NB4 (cell line): ENCODE measurements around the gene CHST1.

Experiments
- DNase-seq: peaks from one replicate; pipeline ENCODE4 v3.0.0; 2010; ENCODE audit warnings: low read depth
- H3K4me3 ChIP-seq: one replicate; pipeline ENCODE4 v1.5.1; 2011; ENCODE audit warnings: mild to moderate bottlenecking, low read depth, low read length, moderate library complexity
- CTCF ChIP-seq: IDR thresholded peaks from one replicate; pipeline ENCODE4 v1.5.1; 2012; ENCODE audit warnings: low read depth, low read length
- MAX ChIP-seq: IDR thresholded peaks from 2 replicates; pipeline ENCODE4 v1.6.1; 2011; ENCODE audit warnings: low read depth, low read length
- MYC ChIP-seq: IDR thresholded peaks from 2 replicates; pipeline ENCODE4 v1.6.1; 2011; ENCODE audit warnings: low read depth, low read length
- POLR2A ChIP-seq: IDR thresholded peaks from 2 replicates; pipeline ENCODE4 v1.6.1; 2011; ENCODE audit warnings: mild to moderate bottlenecking; ENCODE audit not compliant: insufficient read length; ENCODE audit errors: extremely low read depth

Gene CHST1

DNA sequence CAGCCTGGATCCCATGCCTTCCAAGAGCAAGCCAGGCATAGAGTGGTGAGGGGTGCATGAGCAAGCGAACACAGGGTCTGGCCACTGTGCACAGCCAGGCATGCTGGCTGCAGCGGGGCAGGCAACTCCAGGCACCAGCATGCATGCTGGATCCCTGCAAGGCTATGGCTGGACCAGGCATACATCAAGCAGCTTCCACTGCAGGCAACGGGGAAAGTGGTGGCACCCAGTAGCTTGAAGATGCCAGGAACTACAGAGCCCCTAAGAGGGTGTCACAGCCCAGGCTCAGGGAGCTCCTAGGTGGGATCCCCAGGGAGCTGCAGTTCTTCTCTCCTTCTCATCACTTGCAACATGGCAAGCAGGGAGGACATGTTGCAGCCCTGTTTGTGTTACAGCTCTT, 45.2 kb downstream of the CHST1 start:
- H3K4me3 ChIP-seq, result no peak overlapping the region
- TF ChIP-seq MAX (no peak), POLR2A (no peak), CTCF (no peak), MYC (no peak)

GRCh38 chr11:45618897-45619296, 46.5 kb downstream of the CHST1 start:
- TF ChIP-seq MYC, result no peak
- no peak for TF ChIP-seq MAX
- TF ChIP-seq CTCF, result no peak
- no peak for TF ChIP-seq POLR2A
- DNase-seq, result no peak
- H3K4me3 ChIP-seq, result no peak overlapping the region

More for the DNA sequence above, 45.2 kb downstream of the CHST1 start:
- DNase-seq, result no peak

DNA sequence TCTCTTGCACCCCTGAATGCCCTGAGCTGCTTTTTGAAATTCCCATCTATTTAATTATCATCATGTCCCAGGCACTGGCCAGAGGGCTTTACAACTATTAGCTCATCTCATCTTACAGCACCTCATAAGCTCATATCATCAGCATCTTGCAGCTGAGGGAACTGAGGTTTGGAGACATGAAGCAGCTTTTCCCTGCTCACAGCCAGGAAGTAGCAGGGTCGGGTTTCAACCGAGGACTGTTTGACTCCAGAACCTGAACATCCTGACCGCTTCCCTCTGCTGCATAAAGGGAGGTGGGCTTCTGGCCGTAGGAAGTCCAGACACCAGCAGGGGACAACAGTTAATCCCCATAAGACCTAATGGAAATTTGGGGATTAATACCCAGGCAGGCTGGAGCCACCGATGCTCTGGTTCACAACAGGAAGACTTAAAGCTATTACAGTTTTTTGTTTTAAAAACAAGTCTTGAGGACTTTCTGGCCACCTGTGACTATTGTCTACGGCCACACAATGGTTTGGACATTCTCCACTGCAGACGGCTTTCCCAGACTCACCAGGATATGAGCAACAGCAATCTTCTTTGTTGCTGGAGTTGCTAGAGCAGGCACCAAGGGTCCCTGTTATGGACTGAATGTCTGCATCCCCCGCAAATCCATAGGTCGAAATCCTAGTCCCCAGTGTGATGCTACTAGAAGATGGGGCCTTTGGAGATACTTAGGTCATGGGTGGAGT, 47.4 kb downstream of the CHST1 start:
- no peak overlapping the region for H3K4me3 ChIP-seq
- DNase-seq, result no peak
- TF ChIP-seq MAX (no peak), POLR2A (no peak), CTCF (no peak), MYC (no peak)

- H3K4me3 ChIP-seq, result no peak overlapping the region
- TF ChIP-seq CTCF, result no peak
- TF ChIP-seq POLR2A, result no peak
- TF ChIP-seq MYC, result no peak
- TF ChIP-seq MAX, result no peak
- DNase-seq, result no peak
Observed at GRCh38 chr11:45616802-45617549, 48.4 kb downstream of the CHST1 start.

GRCh38 chr11:45615182-45615792, 50.1 kb downstream of the CHST1 start:
- TF ChIP-seq MYC, result no peak
- TF ChIP-seq MAX, result no peak
- no peak for TF ChIP-seq CTCF
- no peak for TF ChIP-seq POLR2A
- DNase-seq, result no peak
- H3K4me3 ChIP-seq, result no peak overlapping the region
